Panc1 (cell line): ENCODE measurements around the gene SMTNL1. TPM values are rescaled to one million over a fixed set of nuclear protein-coding genes. Genes with fewer than 3 reads are reported as not detected.

ENCODE experiments used
- ATAC-seq: fragments of 200-7000 bp; cut with Tn5 transposase; 2 replicates; pipeline ENCODE4 v1.9.1; 2020; ENCODE audit warnings: mild to moderate bottlenecking, moderate library complexity
- Bru-seq: library from RNA; stranded (reverse); fragments of 400-500 nt; gene quantifications from one replicate; lab custom pipeline; 2021; lab: Mats Ljungman, UMichigan
- BruChase-seq, 2 experiments: library from RNA; stranded (reverse); fragments of 400-500 nt; gene quantifications; one replicate each; lab custom pipeline; 2021; lab: Mats Ljungman, UMichigan
- BruUV-seq: library from RNA; stranded (reverse); fragments of 400-500 nt; replicated peaks from 2 replicates; lab custom pipeline; 2021; lab: Mats Ljungman, UMichigan
- CTCF ChIA-PET: fragments of 300-600 bp; sonication (Branson Sonifier 250); formaldehyde crosslinking; loops from one replicate; lab custom pipeline; 2022; ENCODE audit warnings: antibody characterized with exemption; lab: Charles Lee
- POLR2A ChIA-PET: fragments of 300-600 bp; sonication (Branson Sonifier 250); formaldehyde crosslinking; loops from one replicate; lab custom pipeline; 2022; ENCODE audit warnings: antibody characterized with exemption; lab: Charles Lee
- DNase-seq: peaks from one replicate; pipeline ENCODE4 v3.0.0-alpha.2; 2010; ENCODE audit warnings: low read depth, low spot score
- H3K27ac ChIP-seq: 2 replicates; pipeline ENCODE4 v1.5.1; 2011; ENCODE audit warnings: mild to moderate bottlenecking, low read length, inconsistent platforms
- H3K27me3 ChIP-seq: fragments of 200-500 bp; sonication (Bioruptor generic); 2 replicates; pipeline ENCODE4 v1.6.0; 2014; ENCODE audit warnings: low read length, inconsistent platforms; ENCODE audit not compliant: control insufficient read depth, insufficient read depth
- H3K36me3 ChIP-seq: fragments of 200-500 bp; sonication (Bioruptor generic); 2 replicates; pipeline ENCODE4 v1.5.1; 2014; ENCODE audit warnings: inconsistent platforms, mild to moderate bottlenecking, low read length, moderate library complexity; ENCODE audit not compliant: control insufficient read depth, insufficient read depth
- H3K4me1 ChIP-seq: 2 replicates; pipeline ENCODE4 v1.5.1; 2011; ENCODE audit warnings: inconsistent platforms, mild to moderate bottlenecking, low read length, moderate library complexity; ENCODE audit not compliant: control insufficient read depth, insufficient read depth
- H3K4me3 ChIP-seq, 2 experiments: 2 replicates each; pipeline ENCODE4 v1.5.1; 2011 to 2012; ENCODE audit warnings: low read depth in 2 of 2, low read length in 2 of 2, mild to moderate bottlenecking in 2 of 2, inconsistent platforms in 1 of 2, moderate library complexity in 1 of 2
- H3K9me3 ChIP-seq: fragments of 200-500 bp; sonication (Bioruptor generic); 2 replicates; pipeline ENCODE4 v1.5.1; 2014; ENCODE audit warnings: low read depth, mild to moderate bottlenecking, inconsistent platforms, low read length, moderate library complexity; ENCODE audit not compliant: control insufficient read depth, insufficient read depth
- CTCF ChIP-seq: fragments of 450-650 bp; IDR thresholded peaks from 2 replicates; pipeline ENCODE4 v1.5.1; 2017; ENCODE audit warnings: mild to moderate bottlenecking
- POLR2AphosphoS5 ChIP-seq: IDR thresholded peaks from 2 replicates; pipeline ENCODE4 v1.6.1; 2012; ENCODE audit warnings: mild to moderate bottlenecking, low read depth, low read length, moderate library complexity
- REST ChIP-seq, 2 experiments: IDR thresholded peaks; 2 replicates each; pipeline ENCODE4 v1.6.1; 2011 to 2012; ENCODE audit warnings: low read depth in 2 of 2, control low read depth in 1 of 2, low read length in 1 of 2, mild to moderate bottlenecking in 1 of 2, moderate library complexity in 1 of 2; ENCODE audit not compliant: insufficient read depth in 1 of 2
- SIN3A ChIP-seq: IDR thresholded peaks from 2 replicates; pipeline ENCODE4 v1.6.1; 2012; ENCODE audit warnings: low read depth, mild to moderate bottlenecking, low read length, moderate library complexity, borderline replicate concordance; ENCODE audit not compliant: insufficient read depth
- TCF7L2 ChIP-seq: IDR thresholded peaks from 2 replicates; pipeline ENCODE4 v1.6.1; 2011; ENCODE audit warnings: mild to moderate bottlenecking, low read depth, low read length, inconsistent platforms
- in situ Hi-C: cut with HindIII; loops from 2 replicates; pipeline ENCODE4 v1.10.0; 2016; ENCODE audit warnings: low sequenced_read_pairs, low pct_unique_long_range_greater_than_20kb
- intact Hi-C: fragments of 100-400 bp; cut with micrococcal nuclease; formaldehyde crosslinking; loops from one replicate; pipeline ENCODE4 v1.10.0; 2022; ENCODE audit not compliant: unreplicated experiment
- long read RNA-seq: library from polyadenylated mRNA; unstranded; transcript quantifications from one replicate; pipeline ENCODE4 v2.0.0, GENCODE V29; 2021; ENCODE audit not compliant: unreplicated experiment
- polyA plus RNA-seq: library from polyadenylated mRNA; unstranded; fragments of >200 nt; gene quantifications from one replicate; pipeline ENCODE4 v1.2.1, GENCODE V29; 2012; ENCODE audit warnings: missing spikeins; ENCODE audit not compliant: insufficient read length
- total RNA-seq: library from RNA; stranded (reverse); gene quantifications from one replicate; pipeline ENCODE4 v1.2.1, GENCODE V29; 2021; ENCODE audit not compliant: unreplicated experiment

SMTNL1 gene
- total RNA-seq (not detected), Bru-seq, nascent RNA (not detected), BruChase-seq, experiment 1, labeled RNA remaining after a 2-hour chase (not detected), BruChase-seq, experiment 2, labeled RNA remaining after a 6-hour chase (not detected)
- not detected for polyA plus RNA-seq
- long read RNA-seq, result 0 reads

GRCh38 chr11:57536947-57537619 lies at the start of gene SMTNL1:
SMTNL1 (plus strand) TSS chr11:57537595; CDS start chr11:57542643, 5,048 bp downstream.
- no peak for DNase-seq
- in situ Hi-C loops (no loop called here), intact Hi-C loops (no loop called here)
- H3K36me3 ChIP-seq, result no peaks in the 10 kb centered on the region
- no peaks in the 10 kb centered on the region for H3K4me1 ChIP-seq
- no peak for ATAC-seq
- BruUV-seq, result no TSS peak
- H3K27me3 ChIP-seq, result no peaks in the 10 kb centered on the region
- H3K4me3 ChIP-seq, result no peak within 1 kb of the TSS
- ChIA-PET POLR2A (no interaction called here), CTCF (no interaction called here)
- H3K9me3 ChIP-seq, result no peaks in the 10 kb centered on the region
- no peak for TF ChIP-seq SIN3A
- no peak within 1 kb of the TSS for H3K27ac ChIP-seq

- CTCF ChIA-PET, result no interaction called here
- Histone ChIP-seq H3K4me3 (no peak overlapping the region), H3K4me1 (no peaks in the 10 kb centered on the region), H3K9me3 (no peaks in the 10 kb centered on the region), H3K27ac (no peak overlapping the region), H3K27me3 (peaks cover 3% of the 10 kb centered on the region; the same call in 1 of the 2 replicates), H3K36me3 (no peaks in the 10 kb centered on the region)
- DNase-seq (no peak), ATAC-seq (no peak)
- POLR2A ChIA-PET, result no interaction called here
- no TSS peak for BruUV-seq
- intact Hi-C loops (no loop called here), in situ Hi-C loops (no loop called here)
- TF ChIP-seq POLR2AphosphoS5 (no peak), CTCF (no peak), REST (IDR thresholded peaks at IDR 0.05; ENCODE audit: insufficient read depth in 1 of 2, low read depth in 2 of 2, low read length in 1 of 2) (no peak), SIN3A (no peak), TCF7L2 (no peak)
Measured at GRCh38 chr11:57487920-57488659, 49.3 kb upstream of the SMTNL1 start.
